Suprapubic skin (tissue), 3 donors: ENCODE measurements around the gene PRB4.

Experiments
- POLR2A ChIP-seq, 2 donors: fragments of 450-650 bp; IDR thresholded peaks; one replicate each; pipeline ENCODE4 v1.6.1; 2017; ENCODE audit warnings: antibody characterized with exemption in 2 of 2, mild to moderate bottlenecking in 2 of 2, moderate library complexity in 2 of 2
- TF ChIP-seq, protein P1 (sequence below), 2 donors: fragments of 200-600 bp in 1 of 2; fragments of 450-650 bp in 1 of 2; sonication (generic) in 1 of 2; IDR thresholded peaks; one replicate each; pipeline ENCODE4 v1.5.1; 2016 to 2019; ENCODE audit warnings: antibody characterized with exemption in 2 of 2, mild to moderate bottlenecking in 1 of 2, moderate library complexity in 1 of 2

- no peak for TF ChIP-seq POLR2A (IDR thresholded peaks at IDR 0.05)
- TF ChIP-seq, protein P1, sequence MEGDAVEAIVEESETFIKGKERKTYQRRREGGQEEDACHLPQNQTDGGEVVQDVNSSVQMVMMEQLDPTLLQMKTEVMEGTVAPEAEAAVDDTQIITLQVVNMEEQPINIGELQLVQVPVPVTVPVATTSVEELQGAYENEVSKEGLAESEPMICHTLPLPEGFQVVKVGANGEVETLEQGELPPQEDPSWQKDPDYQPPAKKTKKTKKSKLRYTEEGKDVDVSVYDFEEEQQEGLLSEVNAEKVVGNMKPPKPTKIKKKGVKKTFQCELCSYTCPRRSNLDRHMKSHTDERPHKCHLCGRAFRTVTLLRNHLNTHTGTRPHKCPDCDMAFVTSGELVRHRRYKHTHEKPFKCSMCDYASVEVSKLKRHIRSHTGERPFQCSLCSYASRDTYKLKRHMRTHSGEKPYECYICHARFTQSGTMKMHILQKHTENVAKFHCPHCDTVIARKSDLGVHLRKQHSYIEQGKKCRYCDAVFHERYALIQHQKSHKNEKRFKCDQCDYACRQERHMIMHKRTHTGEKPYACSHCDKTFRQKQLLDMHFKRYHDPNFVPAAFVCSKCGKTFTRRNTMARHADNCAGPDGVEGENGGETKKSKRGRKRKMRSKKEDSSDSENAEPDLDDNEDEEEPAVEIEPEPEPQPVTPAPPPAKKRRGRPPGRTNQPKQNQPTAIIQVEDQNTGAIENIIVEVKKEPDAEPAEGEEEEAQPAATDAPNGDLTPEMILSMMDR (IDR thresholded peaks at IDR 0.05) = no peak
These were observed 40.6 kb downstream of the PRB4 start, which contains the start of gene PRB3 for GRCh38 chr12:11269607-11270006.
